ENCODE results near the gene ENOX1.

The ENOX1 gene

GRCh38 chr13:43518833-43519232 is 267.9 kb downstream of the ENOX1 start:
- H2AFZ ChIP-seq (ENCODE audit: low read length, unreplicated experiment) = no peak overlapping the region
- no peaks in the 10 kb centered on the region for H3K4me1 ChIP-seq (ENCODE audit: control insufficient read depth, insufficient read depth, low read length, unreplicated experiment)
- no peak overlapping the region for H3K4me3 ChIP-seq (ENCODE audit: low read depth, low read length)
- no peak overlapping the region for H3K27ac ChIP-seq (ENCODE audit: low read depth, low read length)
- H3K36me3 ChIP-seq (ENCODE audit: insufficient read depth, low read length) = no peaks in the 10 kb centered on the region
- H3K27me3 ChIP-seq (ENCODE audit: insufficient read depth, low read length) = no peaks in the 10 kb centered on the region
- H3K79me2 ChIP-seq (ENCODE audit: control insufficient read depth, insufficient read depth, low read length, unreplicated experiment) = no peaks in the 10 kb centered on the region

- H3K4me1 ChIP-seq (ENCODE audit: control insufficient read depth, insufficient read depth, low read length, unreplicated experiment) = no peaks in the 10 kb centered on the region
- H3K79me2 ChIP-seq (ENCODE audit: control insufficient read depth, insufficient read depth, low read length, unreplicated experiment) = no peaks in the 10 kb centered on the region
- H3K4me3 ChIP-seq (ENCODE audit: low read depth, low read length) = no peak overlapping the region
- H3K36me3 ChIP-seq (ENCODE audit: insufficient read depth, low read length) = no peaks in the 10 kb centered on the region
- no peak overlapping the region for H3K27ac ChIP-seq (ENCODE audit: low read depth, low read length)
- H3K27me3 ChIP-seq (ENCODE audit: insufficient read depth, low read length) = no peaks in the 10 kb centered on the region
- no peak overlapping the region for H2AFZ ChIP-seq (ENCODE audit: low read length, unreplicated experiment)
These were observed 270.4 kb downstream of the ENOX1 start for GRCh38 chr13:43516401-43516833.

DNA sequence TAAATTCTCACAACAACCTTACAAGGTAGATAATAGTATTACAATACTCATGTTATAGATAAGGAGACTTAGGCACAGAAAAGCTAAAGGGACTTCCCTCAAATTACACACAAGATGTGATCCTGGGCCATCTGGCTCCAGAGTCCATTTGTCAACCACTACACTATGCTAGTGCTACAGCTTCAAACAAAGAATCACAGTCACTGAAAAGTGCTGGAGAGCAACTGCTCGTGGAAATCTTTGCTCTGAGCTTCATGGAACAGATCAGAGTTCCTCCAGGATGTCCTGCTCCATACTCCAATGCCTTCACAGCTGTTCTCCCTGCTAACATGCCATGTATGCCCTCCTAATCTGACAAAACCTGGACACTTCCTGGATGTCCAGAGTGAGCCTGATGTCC is 271.2 kb downstream of the ENOX1 start:
- H3K4me3 ChIP-seq (ENCODE audit: low read depth, low read length) = no peak overlapping the region
- no peak overlapping the region for H3K27ac ChIP-seq (ENCODE audit: low read depth, low read length)
- H3K4me1 ChIP-seq (ENCODE audit: control insufficient read depth, insufficient read depth, low read length, unreplicated experiment) = no peaks in the 10 kb centered on the region
- H2AFZ ChIP-seq (ENCODE audit: low read length, unreplicated experiment) = no peak overlapping the region
- H3K27me3 ChIP-seq (ENCODE audit: insufficient read depth, low read length) = no peaks in the 10 kb centered on the region
- no peaks in the 10 kb centered on the region for H3K79me2 ChIP-seq (ENCODE audit: control insufficient read depth, insufficient read depth, low read length, unreplicated experiment)
- H3K36me3 ChIP-seq (ENCODE audit: insufficient read depth, low read length) = no peaks in the 10 kb centered on the region

GRCh38 chr13:43514311-43514710 is 272.5 kb downstream of the ENOX1 start:
- Histone ChIP-seq H3K27me3 (ENCODE audit: insufficient read depth, low read length) (no peaks in the 10 kb centered on the region), H3K27ac (ENCODE audit: low read depth, low read length) (no peak overlapping the region), H3K4me1 (ENCODE audit: control insufficient read depth, insufficient read depth, low read length, unreplicated experiment) (no peaks in the 10 kb centered on the region)

GRCh38 chr13:43512221-43512620 is 274.6 kb downstream of the ENOX1 start:
- Histone ChIP-seq H3K4me3 (ENCODE audit: low read depth, low read length) (no peak overlapping the region), H3K4me1 (ENCODE audit: control insufficient read depth, insufficient read depth, low read length, unreplicated experiment) (no peaks in the 10 kb centered on the region), H3K27me3 (ENCODE audit: insufficient read depth, low read length) (no peaks in the 10 kb centered on the region), H3K27ac (ENCODE audit: low read depth, low read length) (no peak overlapping the region), H3K79me2 (ENCODE audit: control insufficient read depth, insufficient read depth, low read length, unreplicated experiment) (no peaks in the 10 kb centered on the region), H3K36me3 (ENCODE audit: insufficient read depth, low read length) (no peaks in the 10 kb centered on the region), H2AFZ (ENCODE audit: low read length, unreplicated experiment) (no peak overlapping the region)

More at GRCh38 chr13:43514311-43514710, 272.5 kb downstream of the ENOX1 start:
- Histone ChIP-seq H3K36me3 (ENCODE audit: insufficient read depth, low read length) (no peaks in the 10 kb centered on the region), H3K79me2 (ENCODE audit: control insufficient read depth, insufficient read depth, low read length, unreplicated experiment) (no peaks in the 10 kb centered on the region), H2AFZ (ENCODE audit: low read length, unreplicated experiment) (no peak overlapping the region), H3K4me3 (ENCODE audit: low read depth, low read length) (no peak overlapping the region)

GRCh38 chr13:43510956-43511901 is 275.5 kb downstream of the ENOX1 start:
- no peak overlapping the region for H3K27ac ChIP-seq (ENCODE audit: low read depth, low read length)
- no peaks in the 10 kb centered on the region for H3K79me2 ChIP-seq (ENCODE audit: control insufficient read depth, insufficient read depth, low read length, unreplicated experiment)
- H3K27me3 ChIP-seq (ENCODE audit: insufficient read depth, low read length) = no peaks in the 10 kb centered on the region
- H2AFZ ChIP-seq (ENCODE audit: low read length, unreplicated experiment) = no peak overlapping the region
- no peaks in the 10 kb centered on the region for H3K36me3 ChIP-seq (ENCODE audit: insufficient read depth, low read length)
- H3K4me1 ChIP-seq (ENCODE audit: control insufficient read depth, insufficient read depth, low read length, unreplicated experiment) = no peaks in the 10 kb centered on the region
- H3K4me3 ChIP-seq (ENCODE audit: low read depth, low read length) = no peak overlapping the region

DNA sequence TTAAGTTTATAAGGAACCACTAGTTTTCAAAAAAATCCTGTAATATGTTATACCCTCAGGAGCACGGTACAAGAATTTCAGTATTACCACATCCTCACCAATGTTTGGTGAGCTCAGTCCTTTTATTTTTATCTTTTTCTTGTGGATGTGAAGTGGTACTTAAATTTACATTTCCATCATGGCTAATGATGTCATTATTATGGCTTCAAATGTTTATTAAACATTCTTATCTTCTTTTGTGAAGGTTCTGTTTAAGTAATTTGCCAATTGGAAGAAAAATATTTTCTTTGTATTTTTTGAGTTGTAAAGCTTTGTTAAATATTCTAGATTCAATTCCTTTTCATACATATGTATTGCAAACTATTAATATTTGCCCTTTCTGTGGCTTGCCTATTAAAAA is 291.0 kb downstream of the ENOX1 start:
- H3K27ac ChIP-seq (ENCODE audit: low read depth, low read length) = no peak overlapping the region
- no peaks in the 10 kb centered on the region for H3K79me2 ChIP-seq (ENCODE audit: control insufficient read depth, insufficient read depth, low read length, unreplicated experiment)
- H3K27me3 ChIP-seq (ENCODE audit: insufficient read depth, low read length) = no peaks in the 10 kb centered on the region
- no peaks in the 10 kb centered on the region for H3K4me1 ChIP-seq (ENCODE audit: control insufficient read depth, insufficient read depth, low read length, unreplicated experiment)
- H2AFZ ChIP-seq (ENCODE audit: low read length, unreplicated experiment) = no peak overlapping the region
- no peaks in the 10 kb centered on the region for H3K36me3 ChIP-seq (ENCODE audit: insufficient read depth, low read length)
- H3K4me3 ChIP-seq (ENCODE audit: low read depth, low read length) = no peak overlapping the region

- Histone ChIP-seq H3K36me3 (ENCODE audit: insufficient read depth, low read length) (no peaks in the 10 kb centered on the region), H3K27me3 (ENCODE audit: insufficient read depth, low read length) (no peaks in the 10 kb centered on the region), H3K27ac (ENCODE audit: low read depth, low read length) (no peak overlapping the region), H3K4me1 (ENCODE audit: control insufficient read depth, insufficient read depth, low read length, unreplicated experiment) (no peaks in the 10 kb centered on the region), H3K79me2 (ENCODE audit: control insufficient read depth, insufficient read depth, low read length, unreplicated experiment) (no peaks in the 10 kb centered on the region), H2AFZ (ENCODE audit: low read length, unreplicated experiment) (no peak overlapping the region), H3K4me3 (ENCODE audit: low read depth, low read length) (no peak overlapping the region)
These were observed 292.6 kb downstream of the ENOX1 start for GRCh38 chr13:43494206-43494605.

- no peak overlapping the region for H2AFZ ChIP-seq (ENCODE audit: low read length, unreplicated experiment)
- no peak overlapping the region for H3K4me3 ChIP-seq (ENCODE audit: low read depth, low read length)
- no peaks in the 10 kb centered on the region for H3K36me3 ChIP-seq (ENCODE audit: insufficient read depth, low read length)
- H3K79me2 ChIP-seq (ENCODE audit: control insufficient read depth, insufficient read depth, low read length, unreplicated experiment) = no peaks in the 10 kb centered on the region
- H3K4me1 ChIP-seq (ENCODE audit: control insufficient read depth, insufficient read depth, low read length, unreplicated experiment) = no peaks in the 10 kb centered on the region
- H3K27me3 ChIP-seq (ENCODE audit: insufficient read depth, low read length) = no peaks in the 10 kb centered on the region
- no peak overlapping the region for H3K27ac ChIP-seq (ENCODE audit: low read depth, low read length)
These were observed 293.2 kb downstream of the ENOX1 start for GRCh38 chr13:43493496-43494000.

DNA sequence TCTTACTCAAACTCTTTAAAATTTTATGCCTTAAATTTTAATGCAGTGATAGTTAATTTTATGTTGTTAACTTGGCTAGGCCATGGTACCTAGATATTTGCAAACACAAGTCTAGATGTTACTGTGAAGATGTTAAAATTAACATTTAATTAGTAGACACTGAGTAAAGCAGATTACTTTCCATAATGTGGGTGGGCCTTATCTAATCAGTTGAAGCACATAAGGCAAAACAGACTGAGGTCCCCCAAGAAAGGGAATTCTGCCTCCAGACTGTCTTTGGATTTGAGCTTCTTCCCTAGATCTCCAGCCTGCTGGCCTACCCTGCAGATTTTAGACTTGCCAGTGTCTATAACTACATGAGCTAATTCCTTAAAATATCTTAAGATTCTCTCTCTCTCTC is 294.0 kb downstream of the ENOX1 start:
- H3K4me3 ChIP-seq (ENCODE audit: low read depth, low read length) = no peak overlapping the region
- H2AFZ ChIP-seq (ENCODE audit: low read length, unreplicated experiment) = no peak overlapping the region
- H3K36me3 ChIP-seq (ENCODE audit: insufficient read depth, low read length) = no peaks in the 10 kb centered on the region
- H3K27me3 ChIP-seq (ENCODE audit: insufficient read depth, low read length) = no peaks in the 10 kb centered on the region
- H3K79me2 ChIP-seq (ENCODE audit: control insufficient read depth, insufficient read depth, low read length, unreplicated experiment) = no peaks in the 10 kb centered on the region
- no peak overlapping the region for H3K27ac ChIP-seq (ENCODE audit: low read depth, low read length)
- no peaks in the 10 kb centered on the region for H3K4me1 ChIP-seq (ENCODE audit: control insufficient read depth, insufficient read depth, low read length, unreplicated experiment)

DNA sequence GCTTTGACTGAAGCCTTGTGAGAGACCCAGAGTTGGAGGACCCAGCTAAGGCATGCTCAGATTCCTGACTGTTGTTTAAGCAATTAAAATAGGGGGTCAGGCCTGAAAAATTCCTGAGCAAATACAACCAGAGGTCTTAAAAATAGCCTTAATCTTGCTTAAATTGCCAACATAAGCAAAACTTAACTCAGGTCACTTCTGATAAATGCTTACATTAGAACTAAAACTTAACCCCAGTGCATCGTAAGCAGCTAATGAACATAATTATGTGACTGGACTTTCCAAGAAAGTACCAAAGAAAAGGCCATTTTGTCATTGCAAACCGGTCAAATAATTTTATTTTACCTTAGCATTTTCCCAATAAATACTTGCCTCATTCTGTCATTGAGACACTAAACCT is 294.5 kb downstream of the ENOX1 start:
- H3K27me3 ChIP-seq (ENCODE audit: insufficient read depth, low read length) = no peaks in the 10 kb centered on the region
- H3K4me1 ChIP-seq (ENCODE audit: control insufficient read depth, insufficient read depth, low read length, unreplicated experiment) = no peaks in the 10 kb centered on the region
- no peak overlapping the region for H3K4me3 ChIP-seq (ENCODE audit: low read depth, low read length)
- no peak overlapping the region for H3K27ac ChIP-seq (ENCODE audit: low read depth, low read length)
- no peaks in the 10 kb centered on the region for H3K36me3 ChIP-seq (ENCODE audit: insufficient read depth, low read length)
- no peaks in the 10 kb centered on the region for H3K79me2 ChIP-seq (ENCODE audit: control insufficient read depth, insufficient read depth, low read length, unreplicated experiment)
- no peak overlapping the region for H2AFZ ChIP-seq (ENCODE audit: low read length, unreplicated experiment)

Measured in ACC112 (cell line).